ENCODE measurements around the gene TBL1Y. TPM values are rescaled to one million over a fixed set of nuclear protein-coding genes. Genes with fewer than 3 reads are reported as not detected.
"Not testable (repeated sequence)": the region's sequence is repeated elsewhere in the genome, so short reads cannot be mapped to it uniquely, and the experiment has no call there.

The TBL1Y gene
- total RNA-seq = not detected
- not detected for polyA plus RNA-seq

GRCh38 chrY:6910372-6911252 lies at the start of gene TBL1Y:
Gene TBL1Y, plus strand, starts transcription at chrY:6910697. Its CDS starts 114,388 bp downstream, at chrY:7025085.
- Mint-ChIP-seq H3K4me3 (peak within 1 kb of the TSS in 1 of 8 donors; percentile 49), H3K36me3 (no peaks in the 10 kb centered on the region), H3K27ac (no peak within 1 kb of the TSS), H3K27me3 (peaks cover 13 to 26% of the 10 kb centered on the region in 2 donors), H3K4me1 (peaks cover 0 to 9% (median 2%) of the 10 kb centered on the region in 4 donors), H3K9me3 (no peaks in the 10 kb centered on the region)
- no peaks in the 10 kb centered on the region for H3K27me3 ChIP-seq (ENCODE audit: insufficient read depth, low read length)
- no peak for DNase-seq
- no peaks in the 10 kb centered on the region for H3K4me1 ChIP-seq (ENCODE audit: insufficient read depth, low read length)
- H3K4me3 ChIP-seq (ENCODE audit: low read length in 2 of 2) = no peak within 1 kb of the TSS
- H3K9me3 ChIP-seq (ENCODE audit: control insufficient read depth in 1 of 2, low read length in 2 of 2) = no peaks in the 10 kb centered on the region
- no peak within 1 kb of the TSS for H3K27ac ChIP-seq (ENCODE audit: low read depth, low read length)
- ChIA-PET CTCF (ENCODE audit: partially characterized antibody) (no interaction called here), POLR2A (ENCODE audit: partially characterized antibody) (no interaction called here)
- H3K36me3 ChIP-seq (ENCODE audit: insufficient read depth, low read length) = no peaks in the 10 kb centered on the region
- intact Hi-C loops (cut with micrococcal nuclease) = no loop called here

GRCh38 chrY:6894496-6894895 lies 16.0 kb upstream of the TBL1Y start:
- Histone ChIP-seq H3K27ac (ENCODE audit: low read depth, low read length) (no peak overlapping the region), H3K36me3 (ENCODE audit: insufficient read depth, low read length) (no peaks in the 10 kb centered on the region), H3K4me3 (ENCODE audit: low read length in 2 of 2) (no peak overlapping the region), H3K9me3 (ENCODE audit: control insufficient read depth in 1 of 2, low read length in 2 of 2) (no peaks in the 10 kb centered on the region), H3K27me3 (ENCODE audit: insufficient read depth, low read length) (no peaks in the 10 kb centered on the region), H3K4me1 (ENCODE audit: insufficient read depth, low read length) (no peaks in the 10 kb centered on the region)
- H3K4me3 Mint-ChIP-seq = no peak overlapping the region
- H3K27me3 Mint-ChIP-seq = no peaks in the 10 kb centered on the region
- intact Hi-C loops (cut with micrococcal nuclease) = no loop called here
- H3K9me3 Mint-ChIP-seq = no peaks in the 10 kb centered on the region
- CTCF ChIA-PET (ENCODE audit: partially characterized antibody) = no interaction called here
- H3K4me1 Mint-ChIP-seq = no peaks in the 10 kb centered on the region
- no peaks in the 10 kb centered on the region for H3K36me3 Mint-ChIP-seq
- no peak for DNase-seq
- POLR2A ChIA-PET (ENCODE audit: partially characterized antibody) = no interaction called here
- no peak overlapping the region for H3K27ac Mint-ChIP-seq

- Histone ChIP-seq H3K9me3 (ENCODE audit: control insufficient read depth in 1 of 2, low read length in 2 of 2) (no peaks in the 10 kb centered on the region), H3K27me3 (ENCODE audit: insufficient read depth, low read length) (no peaks in the 10 kb centered on the region), H3K4me1 (ENCODE audit: insufficient read depth, low read length) (no peaks in the 10 kb centered on the region), H3K27ac (ENCODE audit: low read depth, low read length) (no peak overlapping the region), H3K4me3 (ENCODE audit: low read length in 2 of 2) (no peak overlapping the region), H3K36me3 (ENCODE audit: insufficient read depth, low read length) (no peaks in the 10 kb centered on the region)
- H3K27ac Mint-ChIP-seq = no peak overlapping the region
- intact Hi-C loops (cut with micrococcal nuclease) = no loop called here
- no peaks in the 10 kb centered on the region for H3K4me1 Mint-ChIP-seq
- CTCF ChIA-PET (ENCODE audit: partially characterized antibody) = no interaction called here
- no peak for DNase-seq
- no peaks in the 10 kb centered on the region for H3K9me3 Mint-ChIP-seq
- POLR2A ChIA-PET (ENCODE audit: partially characterized antibody) = no interaction called here
- no peak overlapping the region for H3K4me3 Mint-ChIP-seq
- no peaks in the 10 kb centered on the region for H3K36me3 Mint-ChIP-seq
- H3K27me3 Mint-ChIP-seq = no peaks in the 10 kb centered on the region
Observed at GRCh38 chrY:6895236-6895635, 15.3 kb upstream of the TBL1Y start.

GRCh38 chrY:6902116-6902515 lies 8.4 kb upstream of the TBL1Y start:
- H3K4me1 ChIP-seq (ENCODE audit: insufficient read depth, low read length); CTCF ChIA-PET (ENCODE audit: partially characterized antibody); H3K27ac ChIP-seq (ENCODE audit: low read depth, low read length); H3K27me3 Mint-ChIP-seq; H3K9me3 ChIP-seq (ENCODE audit: control insufficient read depth in 1 of 2, low read length in 2 of 2); H3K4me3 ChIP-seq (ENCODE audit: low read length in 2 of 2); POLR2A ChIA-PET (ENCODE audit: partially characterized antibody); H3K36me3 Mint-ChIP-seq; H3K27ac Mint-ChIP-seq; DNase-seq; intact Hi-C loops (cut with micrococcal nuclease); H3K4me3 Mint-ChIP-seq; H3K27me3 ChIP-seq (ENCODE audit: insufficient read depth, low read length); H3K36me3 ChIP-seq (ENCODE audit: insufficient read depth, low read length); H3K4me1 Mint-ChIP-seq; H3K9me3 Mint-ChIP-seq: not testable (repeated sequence)

- Mint-ChIP-seq H3K27me3 (peaks cover 6 to 15% of the 10 kb centered on the region in 2 donors), H3K9me3 (no peaks in the 10 kb centered on the region), H3K4me1 (peaks cover 0 to 9% (median 2%) of the 10 kb centered on the region in 4 donors), H3K36me3 (no peaks in the 10 kb centered on the region), H3K27ac (no peak overlapping the region), H3K4me3 (no peak overlapping the region)
- H3K4me3 ChIP-seq (ENCODE audit: low read length in 2 of 2) = no peak overlapping the region
- no peaks in the 10 kb centered on the region for H3K9me3 ChIP-seq (ENCODE audit: control insufficient read depth in 1 of 2, low read length in 2 of 2)
- no peaks in the 10 kb centered on the region for H3K27me3 ChIP-seq (ENCODE audit: insufficient read depth, low read length)
- no peaks in the 10 kb centered on the region for H3K4me1 ChIP-seq (ENCODE audit: insufficient read depth, low read length)
- intact Hi-C loops (cut with micrococcal nuclease) = no loop called here
- no peaks in the 10 kb centered on the region for H3K36me3 ChIP-seq (ENCODE audit: insufficient read depth, low read length)
- ChIA-PET POLR2A (ENCODE audit: partially characterized antibody) (no interaction called here), CTCF (ENCODE audit: partially characterized antibody) (no interaction called here)
- DNase-seq = no peak
- H3K27ac ChIP-seq (ENCODE audit: low read depth, low read length) = no peak overlapping the region
Observed at GRCh38 chrY:6907591-6907990, 2.9 kb upstream of the TBL1Y start.

- CTCF ChIA-PET (ENCODE audit: partially characterized antibody); H3K27me3 ChIP-seq (ENCODE audit: insufficient read depth, low read length); H3K36me3 ChIP-seq (ENCODE audit: insufficient read depth, low read length); H3K36me3 Mint-ChIP-seq; H3K27ac ChIP-seq (ENCODE audit: low read depth, low read length); H3K4me1 ChIP-seq (ENCODE audit: insufficient read depth, low read length); H3K27ac Mint-ChIP-seq; DNase-seq; H3K4me3 Mint-ChIP-seq; H3K4me1 Mint-ChIP-seq; POLR2A ChIA-PET (ENCODE audit: partially characterized antibody); H3K4me3 ChIP-seq (ENCODE audit: low read length in 2 of 2); intact Hi-C loops (cut with micrococcal nuclease); H3K9me3 Mint-ChIP-seq; H3K9me3 ChIP-seq (ENCODE audit: control insufficient read depth in 1 of 2, low read length in 2 of 2): not testable (repeated sequence)
- peaks cover 9 to 17% of the 10 kb centered on the region in 2 donors for H3K27me3 Mint-ChIP-seq
Observed at GRCh38 chrY:6908021-6908420, 2.5 kb upstream of the TBL1Y start.

GRCh38 chrY:6909118-6909521 lies 1.4 kb upstream of the TBL1Y start:
- Mint-ChIP-seq H3K4me1 (peaks cover 0 to 9% (median 2%) of the 10 kb centered on the region in 4 donors), H3K4me3 (peak overlapping the region in 2 of 8 donors; percentile 10 to 49), H3K9me3 (no peaks in the 10 kb centered on the region), H3K27ac (no peak overlapping the region), H3K27me3 (peaks cover 13 to 25% of the 10 kb centered on the region in 2 donors), H3K36me3 (no peaks in the 10 kb centered on the region)
- DNase-seq = no peak
- ChIA-PET CTCF (ENCODE audit: partially characterized antibody) (no interaction called here), POLR2A (ENCODE audit: partially characterized antibody) (no interaction called here)
- H3K27me3 ChIP-seq (ENCODE audit: insufficient read depth, low read length) = no peaks in the 10 kb centered on the region
- intact Hi-C loops (cut with micrococcal nuclease) = no loop called here
- H3K4me1 ChIP-seq (ENCODE audit: insufficient read depth, low read length) = no peaks in the 10 kb centered on the region
- H3K9me3 ChIP-seq (ENCODE audit: control insufficient read depth in 1 of 2, low read length in 2 of 2) = no peaks in the 10 kb centered on the region
- no peak overlapping the region for H3K4me3 ChIP-seq (ENCODE audit: low read length in 2 of 2)
- no peak overlapping the region for H3K27ac ChIP-seq (ENCODE audit: low read depth, low read length)
- no peaks in the 10 kb centered on the region for H3K36me3 ChIP-seq (ENCODE audit: insufficient read depth, low read length)
